H1 (cell line): ENCODE data around the gene FBLN2.

Experiments
- CBX5 ChIP-seq: fragments of 300-800, 300-1000 bp; sonication (generic); IDR thresholded peaks from 2 replicates; pipeline ENCODE4 v1.7.1; 2016; ENCODE audit warnings: antibody characterized with exemption, low read length, low read depth
- CHD2 ChIP-seq: IDR thresholded peaks from 2 replicates; pipeline ENCODE4 v1.6.1; 2012; ENCODE audit warnings: low read length, improper control_type of control experiment
- HDAC6 ChIP-seq: IDR thresholded peaks from one replicate; pipeline ENCODE4 v1.7.1; 2012; ENCODE audit warnings: low read depth, mild to moderate bottlenecking, inconsistent platforms, low read length, moderate library complexity
- RNF2 ChIP-seq: fragments of 200-900, 300-1000 bp; sonication (generic); IDR thresholded peaks from 2 replicates; pipeline ENCODE4 v1.7.1; 2016; ENCODE audit warnings: borderline replicate concordance, low read depth, mild to moderate bottlenecking, antibody characterized with exemption, low read length; ENCODE audit not compliant: poor library complexity, severe bottlenecking; ENCODE audit errors: missing control alignments
- SIN3A ChIP-seq, 2 experiments: IDR thresholded peaks in 1 of 2; conservative IDR thresholded peaks in 1 of 2; 2 replicates each; pipeline ENCODE4 v1.6.1; 2011 to 2012; ENCODE audit warnings: low read length in 2 of 2, improper control_type of control experiment in 1 of 2, low read depth in 1 of 2, mild to moderate bottlenecking in 1 of 2
- SRF ChIP-seq: IDR thresholded peaks from 2 replicates; pipeline ENCODE4 v1.6.1; 2011; ENCODE audit warnings: mild to moderate bottlenecking, low read depth, low read length, moderate library complexity
- TF ChIP-seq, protein P1 (sequence below), 3 experiments: IDR thresholded peaks; 1 replicate in 2 of 3; 2 replicates in 1 of 3; pipeline versions ENCODE4 v1.5.1 to v1.6.1; 2011; ENCODE audit warnings: low read length in 3 of 3, mild to moderate bottlenecking in 3 of 3, inconsistent platforms in 2 of 3, low read depth in 1 of 3, moderate library complexity in 1 of 3; ENCODE audit not compliant: insufficient read depth in 1 of 3; ENCODE audit errors: control extremely low read depth in 1 of 3
- TF ChIP-seq, protein P2 (sequence below): IDR thresholded peaks from 2 replicates; pipeline ENCODE4 v1.6.1; 2012; ENCODE audit warnings: low read length, inconsistent platforms
- TF ChIP-seq, protein P3 (sequence below): IDR thresholded peaks from 2 replicates; pipeline ENCODE4 v1.6.1; 2011; ENCODE audit warnings: low read depth, mild to moderate bottlenecking, low read length; ENCODE audit not compliant: insufficient read depth

DNA sequence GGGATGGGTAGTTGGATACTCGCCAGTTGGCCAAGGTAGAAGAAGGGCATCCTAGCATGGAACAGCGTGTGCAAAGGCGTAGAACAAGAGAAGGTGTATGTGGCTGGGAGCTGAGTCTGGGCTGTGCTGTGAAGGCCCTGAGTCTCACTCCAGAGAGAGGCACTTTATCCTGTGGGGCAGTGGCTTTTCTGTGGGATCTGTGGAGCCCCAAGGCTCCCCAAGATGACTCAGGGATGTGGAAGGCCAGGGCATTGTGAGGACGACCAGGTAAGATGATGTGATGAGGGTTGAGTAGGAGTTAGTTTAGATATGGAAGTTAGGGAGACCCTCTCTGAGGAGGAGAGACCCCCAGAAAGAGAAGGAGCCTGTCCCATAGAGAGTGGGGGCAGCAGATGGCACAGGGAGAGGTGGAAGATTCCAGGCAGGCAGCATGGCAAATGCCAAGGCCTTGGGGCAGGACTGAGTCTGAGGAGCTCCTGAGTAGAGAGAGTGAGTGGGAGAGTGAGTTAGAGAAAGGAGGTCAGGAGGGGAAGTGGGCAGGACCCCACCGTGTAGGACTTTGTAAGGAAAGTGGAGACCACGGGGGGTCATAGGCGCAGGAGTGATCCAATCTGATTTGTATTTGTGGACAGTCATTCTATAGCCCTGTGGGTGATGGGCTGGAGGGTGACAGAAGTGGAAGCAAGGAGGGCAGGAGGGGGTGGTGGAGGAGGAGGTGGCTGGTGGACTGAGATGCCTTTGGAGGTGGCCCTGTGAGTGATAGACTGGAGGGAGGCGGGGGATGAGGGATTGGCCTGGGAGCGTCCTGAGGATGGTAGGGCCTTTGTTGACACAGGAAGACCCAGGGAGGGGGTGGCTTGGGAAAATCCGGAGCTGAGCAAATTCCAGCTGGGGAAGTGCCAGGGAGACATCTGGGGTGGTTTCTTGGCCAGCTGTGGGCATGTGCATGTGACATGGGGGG lies 50.3 kb downstream of the FBLN2 start:
- TF ChIP-seq HDAC6 (no peak), SIN3A (conservative IDR thresholded peaks at IDR 0.05 in 1 of 2, IDR thresholded peaks at IDR 0.05 in 1 of 2; ENCODE audit: low read depth in 1 of 2, low read length in 2 of 2) (no peak), CBX5 (no peak), RNF2 (no peak), CHD2 (no peak), SRF (no peak)
- TF ChIP-seq, protein P1, sequence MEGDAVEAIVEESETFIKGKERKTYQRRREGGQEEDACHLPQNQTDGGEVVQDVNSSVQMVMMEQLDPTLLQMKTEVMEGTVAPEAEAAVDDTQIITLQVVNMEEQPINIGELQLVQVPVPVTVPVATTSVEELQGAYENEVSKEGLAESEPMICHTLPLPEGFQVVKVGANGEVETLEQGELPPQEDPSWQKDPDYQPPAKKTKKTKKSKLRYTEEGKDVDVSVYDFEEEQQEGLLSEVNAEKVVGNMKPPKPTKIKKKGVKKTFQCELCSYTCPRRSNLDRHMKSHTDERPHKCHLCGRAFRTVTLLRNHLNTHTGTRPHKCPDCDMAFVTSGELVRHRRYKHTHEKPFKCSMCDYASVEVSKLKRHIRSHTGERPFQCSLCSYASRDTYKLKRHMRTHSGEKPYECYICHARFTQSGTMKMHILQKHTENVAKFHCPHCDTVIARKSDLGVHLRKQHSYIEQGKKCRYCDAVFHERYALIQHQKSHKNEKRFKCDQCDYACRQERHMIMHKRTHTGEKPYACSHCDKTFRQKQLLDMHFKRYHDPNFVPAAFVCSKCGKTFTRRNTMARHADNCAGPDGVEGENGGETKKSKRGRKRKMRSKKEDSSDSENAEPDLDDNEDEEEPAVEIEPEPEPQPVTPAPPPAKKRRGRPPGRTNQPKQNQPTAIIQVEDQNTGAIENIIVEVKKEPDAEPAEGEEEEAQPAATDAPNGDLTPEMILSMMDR (IDR thresholded peaks at IDR 0.05; ENCODE audit: control extremely low read depth in 1 of 3, insufficient read depth in 1 of 3, low read depth in 1 of 3, low read length in 3 of 3), result no peak
- TF ChIP-seq, protein P2, sequence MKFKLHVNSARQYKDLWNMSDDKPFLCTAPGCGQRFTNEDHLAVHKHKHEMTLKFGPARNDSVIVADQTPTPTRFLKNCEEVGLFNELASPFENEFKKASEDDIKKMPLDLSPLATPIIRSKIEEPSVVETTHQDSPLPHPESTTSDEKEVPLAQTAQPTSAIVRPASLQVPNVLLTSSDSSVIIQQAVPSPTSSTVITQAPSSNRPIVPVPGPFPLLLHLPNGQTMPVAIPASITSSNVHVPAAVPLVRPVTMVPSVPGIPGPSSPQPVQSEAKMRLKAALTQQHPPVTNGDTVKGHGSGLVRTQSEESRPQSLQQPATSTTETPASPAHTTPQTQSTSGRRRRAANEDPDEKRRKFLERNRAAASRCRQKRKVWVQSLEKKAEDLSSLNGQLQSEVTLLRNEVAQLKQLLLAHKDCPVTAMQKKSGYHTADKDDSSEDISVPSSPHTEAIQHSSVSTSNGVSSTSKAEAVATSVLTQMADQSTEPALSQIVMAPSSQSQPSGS, result no peak
- TF ChIP-seq, protein P3, sequence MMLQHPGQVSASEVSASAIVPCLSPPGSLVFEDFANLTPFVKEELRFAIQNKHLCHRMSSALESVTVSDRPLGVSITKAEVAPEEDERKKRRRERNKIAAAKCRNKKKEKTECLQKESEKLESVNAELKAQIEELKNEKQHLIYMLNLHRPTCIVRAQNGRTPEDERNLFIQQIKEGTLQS, result no peak
